MG63 (cell line): ENCODE results near the gene ITSN2. TPM values are rescaled to one million over a fixed set of nuclear protein-coding genes. Genes with fewer than 3 reads are reported as not detected.

Experiments
- DNase-seq: peaks from one replicate; pipeline ENCODE4 v3.0.0-alpha.2; 2020
- H3K27me3 ChIP-seq: fragments of 250-450 bp; sonication (Bioruptor Pico); 2 replicates; pipeline ENCODE4 v1.5.1; 2020; ENCODE audit warnings: mild to moderate bottlenecking, moderate library complexity
- H3K36me3 ChIP-seq: fragments of 250-450 bp; sonication (Bioruptor Pico); 2 replicates; pipeline ENCODE4 v1.5.1; 2020; ENCODE audit warnings: mild to moderate bottlenecking, moderate library complexity
- H3K4me3 ChIP-seq: fragments of 250-450 bp; sonication (Bioruptor Pico); 2 replicates; pipeline ENCODE4 v1.5.1; 2020; ENCODE audit warnings: mild to moderate bottlenecking, moderate library complexity
- H3K9me3 ChIP-seq: fragments of 250-450 bp; sonication (Bioruptor Pico); 2 replicates; pipeline ENCODE4 v1.5.1; 2020; ENCODE audit warnings: mild to moderate bottlenecking, moderate library complexity
- total RNA-seq: library from RNA; depleted of rRNA; stranded (reverse); fragments of >200 nt; shearing (Covaris generic); gene quantifications from 2 replicates; pipeline ENCODE4 v1.2.3, GENCODE V29; 2014; ENCODE audit warnings: low replicate concordance; rRNA removed

Gene ITSN2
- total RNA-seq, 1 experiment from 2014 or later = 7.2 TPM

- Histone ChIP-seq H3K4me3 (no peak overlapping the region), H3K27me3 (no peaks in the 10 kb centered on the region), H3K36me3 (no peaks in the 10 kb centered on the region), H3K9me3 (no peaks in the 10 kb centered on the region)
- DNase-seq = no peak
Observed at GRCh38 chr2:24162494-24162893, 197.8 kb downstream of the ITSN2 start.

- H3K36me3 ChIP-seq = no peaks in the 10 kb centered on the region
- DNase-seq = no peak
- no peaks in the 10 kb centered on the region for H3K27me3 ChIP-seq
- H3K4me3 ChIP-seq = no peak overlapping the region
- no peaks in the 10 kb centered on the region for H3K9me3 ChIP-seq
Observed at GRCh38 chr2:24160761-24161160, 199.6 kb downstream of the ITSN2 start.

GRCh38 chr2:24159708-24160107 is 200.6 kb downstream of the ITSN2 start:
- H3K9me3 ChIP-seq = no peaks in the 10 kb centered on the region
- H3K4me3 ChIP-seq = no peak overlapping the region
- DNase-seq = no peak
- no peaks in the 10 kb centered on the region for H3K27me3 ChIP-seq
- H3K36me3 ChIP-seq = no peaks in the 10 kb centered on the region

GRCh38 chr2:24158131-24158530 is 202.2 kb downstream of the ITSN2 start:
- DNase-seq = no peak
- H3K9me3 ChIP-seq = no peaks in the 10 kb centered on the region
- no peak overlapping the region for H3K4me3 ChIP-seq
- H3K36me3 ChIP-seq = no peaks in the 10 kb centered on the region
- no peaks in the 10 kb centered on the region for H3K27me3 ChIP-seq

- Histone ChIP-seq H3K9me3 (no peaks in the 10 kb centered on the region), H3K27me3 (no peaks in the 10 kb centered on the region), H3K36me3 (no peaks in the 10 kb centered on the region), H3K4me3 (no peak overlapping the region)
- DNase-seq = no peak
Observed at GRCh38 chr2:24153478-24153877, 206.9 kb downstream of the ITSN2 start.

Other genes with a start within 250 kb of the ITSN2 start
- gene PFN4, start 237.2 kb downstream of the ITSN2 start, total RNA-seq = not detected in 2 replicates
- gene FAM228B, start 237.1 kb downstream of the ITSN2 start, total RNA-seq = 1.4 and 2.4 TPM in 2 replicates
- not detected in 2 replicates for gene FAM228A, start 185.5 kb downstream of the ITSN2 start, total RNA-seq
- 2.3 and 2.4 TPM in 2 replicates for gene NCOA1, start 130.7 kb upstream of the ITSN2 start, total RNA-seq